Caco-2 (cell line): Measurements from ENCODE around the gene AUTS2. TPM values are rescaled to one million over a fixed set of nuclear protein-coding genes. Genes with fewer than 3 reads are reported as not detected.

ENCODE experiments used
- BruUV-seq: library from RNA; stranded (reverse); fragments of 400-500 nt; replicated peaks from 2 replicates; lab custom pipeline; 2021; lab: Mats Ljungman, UMichigan
- CTCF ChIA-PET: fragments of 300-600 bp; sonication (Branson Sonifier 250); formaldehyde crosslinking; loops from one replicate; lab custom pipeline; 2022; ENCODE audit warnings: antibody characterized with exemption; lab: Charles Lee
- POLR2A ChIA-PET: fragments of 300-600 bp; sonication (Branson Sonifier 250); formaldehyde crosslinking; loops from one replicate; lab custom pipeline; 2022; ENCODE audit warnings: antibody characterized with exemption; lab: Charles Lee
- DNase-seq, 2 experiments: peaks; one replicate each; pipeline versions ENCODE4 v3.0.0 to v3.0.0-alpha.2; 2020 to 2022
- H3K27me3 ChIP-seq: replicated peaks from 2 replicates; pipeline ENCODE4 v1.6.0; 2011; ENCODE audit warnings: low read length; ENCODE audit not compliant: control insufficient read depth, insufficient read depth
- H3K36me3 ChIP-seq: 2 replicates; pipeline ENCODE4 v1.5.1; 2011; ENCODE audit warnings: low read length; ENCODE audit not compliant: control insufficient read depth, insufficient read depth
- H3K4me1 ChIP-seq: fragments of 250-450 bp; sonication (Bioruptor Pico); 2 replicates; pipeline ENCODE4 v1.5.1; 2020; ENCODE audit warnings: mild to moderate bottlenecking
- H3K4me3 ChIP-seq: 2 replicates; pipeline ENCODE4 v1.5.1; 2011; ENCODE audit warnings: low read depth, mild to moderate bottlenecking, control low read depth, low read length
- H3K9me3 ChIP-seq: fragments of 250-450 bp; sonication (Bioruptor Pico); 2 replicates; pipeline ENCODE4 v1.5.1; 2020; ENCODE audit warnings: mild to moderate bottlenecking, moderate library complexity
- H3K27ac Mint-ChIP-seq: one replicate; pipeline ENCODE4 v1.8.0; 2022; ENCODE audit warnings: mixed read lengths; ENCODE audit not compliant: unreplicated experiment
- H3K27me3 Mint-ChIP-seq: one replicate; pipeline ENCODE4 v1.8.0; 2022; ENCODE audit warnings: mixed read lengths; ENCODE audit not compliant: insufficient read depth, unreplicated experiment
- H3K36me3 Mint-ChIP-seq: one replicate; pipeline ENCODE4 v1.8.0; 2022; ENCODE audit warnings: mild to moderate bottlenecking, mixed read lengths; ENCODE audit not compliant: insufficient read depth, unreplicated experiment
- H3K4me1 Mint-ChIP-seq: one replicate; pipeline ENCODE4 v1.8.0; 2022; ENCODE audit warnings: low read depth, mixed read lengths; ENCODE audit not compliant: unreplicated experiment
- H3K4me3 Mint-ChIP-seq: one replicate; pipeline ENCODE4 v1.8.0; 2022; ENCODE audit warnings: mild to moderate bottlenecking, moderate library complexity, mixed read lengths; ENCODE audit not compliant: unreplicated experiment
- H3K9me3 Mint-ChIP-seq: one replicate; pipeline ENCODE4 v1.8.0; 2022; ENCODE audit warnings: mixed read lengths; ENCODE audit not compliant: unreplicated experiment
- CTCF ChIP-seq, 2 experiments: fragments of 200-600 bp in 1 of 2; IDR thresholded peaks; 1 replicate in 1 of 2; 2 replicates in 1 of 2; pipeline versions ENCODE4 v1.5.1 to v1.8.0; 2011 to 2022; ENCODE audit warnings: antibody characterized with exemption in 1 of 2, control low read depth in 1 of 2, inconsistent platforms in 1 of 2, low read depth in 1 of 2, low read length in 1 of 2, mild to moderate bottlenecking in 1 of 2, moderate library complexity in 1 of 2; ENCODE audit not compliant: insufficient read depth in 1 of 2, severe bottlenecking in 1 of 2, unreplicated experiment in 1 of 2
- intact Hi-C: fragments of 100-400 bp; cut with micrococcal nuclease; formaldehyde crosslinking; loops from one replicate; pipeline ENCODE4 v1.10.0; 2022; ENCODE audit not compliant: unreplicated experiment
- total RNA-seq: library from RNA; stranded (reverse); gene quantifications from 2 replicates; pipeline ENCODE4 v1.2.3, GENCODE V29; 2022

AUTS2 gene
- total RNA-seq, 1 experiment from 2014 or later: 37.1 TPM

- no peaks in the 10 kb centered on the region for H3K4me1 Mint-ChIP-seq
- H3K27ac Mint-ChIP-seq: no peak overlapping the region
- H3K4me1 ChIP-seq: no peaks in the 10 kb centered on the region
- H3K9me3 ChIP-seq: no peaks in the 10 kb centered on the region
- no peaks in the 10 kb centered on the region for H3K9me3 Mint-ChIP-seq
- ChIA-PET POLR2A (no interaction called here), CTCF (no interaction called here)
- no peak for TF ChIP-seq CTCF (IDR thresholded peaks at IDR 0.05; ENCODE audit: insufficient read depth in 1 of 2, low read depth in 1 of 2, low read length in 1 of 2, severe bottlenecking in 1 of 2, unreplicated experiment in 1 of 2)
- no peak overlapping the region for H3K4me3 Mint-ChIP-seq
- BruUV-seq: no TSS peak
- H3K36me3 Mint-ChIP-seq: no peaks in the 10 kb centered on the region
- H3K4me3 ChIP-seq: no peak overlapping the region
- no peaks in the 10 kb centered on the region for H3K27me3 ChIP-seq
- H3K27me3 Mint-ChIP-seq: peaks cover 17% of the 10 kb centered on the region
- H3K36me3 ChIP-seq: no peaks in the 10 kb centered on the region
- intact Hi-C loops: no loop called here
- no peak for DNase-seq
Measured at GRCh38 chr7:69847921-69848612, 249.8 kb downstream of the AUTS2 start.

GRCh38 chr7:69849268-69849667 is 251.0 kb downstream of the AUTS2 start:
- no peak for TF ChIP-seq CTCF (IDR thresholded peaks at IDR 0.05; ENCODE audit: insufficient read depth in 1 of 2, low read depth in 1 of 2, low read length in 1 of 2, severe bottlenecking in 1 of 2, unreplicated experiment in 1 of 2)
- Histone ChIP-seq H3K36me3 (no peaks in the 10 kb centered on the region), H3K4me3 (no peak overlapping the region), H3K27me3 (no peaks in the 10 kb centered on the region), H3K4me1 (no peaks in the 10 kb centered on the region), H3K9me3 (no peaks in the 10 kb centered on the region)
- Mint-ChIP-seq H3K4me1 (no peaks in the 10 kb centered on the region), H3K27ac (no peak overlapping the region), H3K4me3 (no peak overlapping the region), H3K27me3 (peaks cover 14% of the 10 kb centered on the region), H3K36me3 (no peaks in the 10 kb centered on the region), H3K9me3 (no peaks in the 10 kb centered on the region)
- DNase-seq: no peak
- no TSS peak for BruUV-seq
- POLR2A ChIA-PET: no interaction called here
- intact Hi-C loops: no loop called here
- CTCF ChIA-PET: no interaction called here

DNA sequence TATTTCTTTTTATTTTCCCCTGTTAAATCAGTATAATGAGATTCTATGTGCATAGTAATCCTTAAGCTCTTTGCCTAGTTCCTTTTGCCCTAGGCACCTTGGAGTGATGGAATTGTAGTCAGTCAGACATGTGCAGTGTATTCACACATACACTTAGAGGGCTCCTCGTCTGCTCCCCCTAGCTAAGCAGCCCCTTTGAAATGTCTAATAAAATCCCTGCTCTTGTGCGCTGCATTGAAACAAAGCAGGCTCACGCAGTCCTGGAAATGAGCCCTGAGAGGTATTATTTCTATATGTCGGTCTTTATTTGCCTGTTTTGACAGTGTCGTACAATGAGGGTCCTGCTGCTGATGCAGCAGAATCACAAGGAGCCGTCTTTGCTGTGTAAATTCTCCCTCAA is 258.7 kb downstream of the AUTS2 start:
- ChIA-PET POLR2A (no interaction called here), CTCF (no interaction called here)
- no TSS peak for BruUV-seq

More for the DNA sequence above, 258.7 kb downstream of the AUTS2 start:
- H3K4me3 ChIP-seq: no peak overlapping the region
- H3K27me3 Mint-ChIP-seq: peaks cover 19% of the 10 kb centered on the region
- H3K27ac Mint-ChIP-seq: no peak overlapping the region
- H3K36me3 ChIP-seq: no peaks in the 10 kb centered on the region
- no peak for TF ChIP-seq CTCF (IDR thresholded peaks at IDR 0.05; ENCODE audit: insufficient read depth in 1 of 2, low read depth in 1 of 2, low read length in 1 of 2, severe bottlenecking in 1 of 2, unreplicated experiment in 1 of 2)
- H3K9me3 ChIP-seq: no peaks in the 10 kb centered on the region
- H3K4me3 Mint-ChIP-seq: no peak overlapping the region
- no peaks in the 10 kb centered on the region for H3K27me3 ChIP-seq
- no peaks in the 10 kb centered on the region for H3K4me1 ChIP-seq
- H3K4me1 Mint-ChIP-seq: no peaks in the 10 kb centered on the region
- no peak for DNase-seq
- H3K36me3 Mint-ChIP-seq: no peaks in the 10 kb centered on the region
- intact Hi-C loops: no loop called here
- no peaks in the 10 kb centered on the region for H3K9me3 Mint-ChIP-seq
